Measurements from ENCODE around the gene CLK4.

GRCh38 chr5:178590924-178591423, 35.9 kb downstream of the CLK4 start:
- TF ChIP-seq CTCF (IDR thresholded peaks at IDR 0.05) (no peak), POLR2A (IDR thresholded peaks at IDR 0.05) (no peak)
